ENCODE results near the gene CISD2. TPM values are rescaled to one million over a fixed set of nuclear protein-coding genes. Genes with fewer than 3 reads are reported as not detected.

The CISD2 gene
- total and polyA plus RNA-seq, 2 of the 4 experiments (the other 2 are of a cell fraction) = 7.0 to 14.4 TPM

GRCh38 chr4:102836596-102836995, 32.2 kb upstream of the CISD2 start:
- Histone ChIP-seq H4K20me1 (ENCODE audit: insufficient read depth, low read length) (no peaks in the 10 kb centered on the region), H2BK5ac (ENCODE audit: low read depth, low read length, poor library complexity, severe bottlenecking) (no peak overlapping the region), H3K14ac (replicated peaks; ENCODE audit: low read depth, low read length) (no peak overlapping the region), H2BK15ac (ENCODE audit: low read depth, low read length) (no peak overlapping the region), H2BK20ac (ENCODE audit: low read depth, low read length) (no peak overlapping the region), H3K36me3 (ENCODE audit: control insufficient read depth, insufficient read depth, low read length) (no peaks in the 10 kb centered on the region), H2BK120ac (ENCODE audit: low read depth, low read length) (no peak overlapping the region), H3K9ac (ENCODE audit: low read depth, low read length) (no peak overlapping the region), H3K4me2 (ENCODE audit: low read depth, low read length) (no peak overlapping the region), H2AK5ac (ENCODE audit: low read depth, low read length) (no peak overlapping the region), H4K8ac (ENCODE audit: low read depth in 2 of 2, low read length in 2 of 2) (no peak overlapping the region), H3K4me1 (ENCODE audit: control insufficient read depth, insufficient read depth, low read length) (no peaks in the 10 kb centered on the region), H2AFZ (replicated peaks; ENCODE audit: low read length, poor library complexity) (no peak overlapping the region), H4K91ac (ENCODE audit: insufficient read depth, low read depth, low read length) (no peak overlapping the region), H3K79me1 (ENCODE audit: low read depth in 1 of 2, low read length in 2 of 2) (peaks cover 0 to 3% of the 10 kb centered on the region in 2 experiments; a peak in 2 of 4 replicates), H3K4me3 (ENCODE audit: insufficient read depth, low read depth, low read length) (no peak overlapping the region), H3K9me1 (ENCODE audit: insufficient read depth, low read length) (no peaks in the 10 kb centered on the region), H2AK9ac (replicated peaks; ENCODE audit: low read depth, low read length, poor library complexity) (no peak overlapping the region), H3K27me3 (ENCODE audit: control insufficient read depth, insufficient read depth, low read length) (no peaks in the 10 kb centered on the region), H3K18ac (ENCODE audit: low read depth, low read length) (no peak overlapping the region), H3K56ac (ENCODE audit: extremely low read depth, insufficient read depth, low read length) (no peak overlapping the region), H3K27ac (ENCODE audit: insufficient read depth, low read length) (no peak overlapping the region), H3K4ac (ENCODE audit: low read depth, low read length) (no peak overlapping the region), H3K23ac (ENCODE audit: low read depth, low read length) (no peak overlapping the region), H4K5ac (ENCODE audit: low read depth, low read length) (no peak overlapping the region), H3K9me3 (ENCODE audit: control insufficient read depth, insufficient read depth, low read length) (no peaks in the 10 kb centered on the region)
- in situ Hi-C loops (cut with MboI; ENCODE audit: low sequenced_read_pairs) = no loop called here
- DNase-seq (no peak), ATAC-seq (ENCODE audit: low read depth) (no peak)
- no CpG with 5 or more reads among the region's 1 CpG for WGBS, 2 experiments (ENCODE audit: extremely low coverage in 2 of 2, insufficient read length in 1 of 2)
- POLR2A ChIA-PET (ENCODE audit: unreplicated experiment) = no interaction called here
- TF ChIP-seq RAD21 (IDR thresholded peaks at IDR 0.05; ENCODE audit: low read length) (no peak), RCOR1 (IDR thresholded peaks at IDR 0.05; ENCODE audit: insufficient replicate concordance, low read length) (no peak), MXI1 (IDR thresholded peaks at IDR 0.05; ENCODE audit: borderline replicate concordance, low read depth, low read length) (no peak), CHD1 (IDR thresholded peaks at IDR 0.05; ENCODE audit: low read depth, low read length) (no peak), MAFK (IDR thresholded peaks at IDR 0.05; ENCODE audit: low read depth, low read length) (no peak), BHLHE40 (IDR thresholded peaks at IDR 0.05; ENCODE audit: low read depth, low read length) (no peak), FOS (IDR thresholded peaks at IDR 0.05; ENCODE audit: low read depth, low read length) (no peak)
- no TSS peak for BruUV-seq (replicated peaks)
- intact Hi-C loops (cut with micrococcal nuclease) = no loop called here
- CTCF ChIA-PET = interaction anchor here (0.6 kb wide), 2 partner anchors 17 to 321 kb away, joined by 3 to 6 read pairs; no protein-coding TSS in a partner anchor
- dilution Hi-C loops (cut with HindIII; ENCODE audit: low sequenced_read_pairs, unreplicated experiment) = no loop called here
